Measurements from ENCODE around the gene UBE2L5.
A peak's percentile ranks its signal among the peaks of the same experiment; 100 is the strongest.

Gene UBE2L5

GRCh38 chr13:30422054-30422839, at the start of gene UBE2L5:
Gene UBE2L5, plus strand, starts transcription at chr13:30422493. Its CDS starts 5,498 bp downstream, at chr13:30427991.
- peak; percentile 72 for DNase-seq

DNA sequence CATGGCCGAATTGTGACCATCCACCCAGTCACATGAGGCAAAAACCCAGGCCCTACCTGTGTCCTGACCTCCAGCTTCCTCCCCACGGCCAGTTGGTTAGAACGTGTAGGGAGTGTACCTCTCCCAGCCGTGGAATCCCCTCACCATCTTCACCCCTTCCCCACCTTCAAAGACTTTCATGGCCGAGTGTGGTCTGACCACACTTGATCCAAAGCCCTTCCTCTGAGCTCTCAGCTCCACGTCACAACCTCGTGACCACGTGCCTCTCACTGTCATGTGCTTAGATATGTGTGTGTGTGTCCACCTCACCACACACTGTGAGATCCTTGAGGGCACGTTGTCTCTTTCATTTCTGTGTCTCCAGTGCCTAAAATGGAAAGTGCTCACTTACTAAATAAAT, 48.6 kb upstream of the UBE2L5 start:
- no peak for DNase-seq

- peak; percentile 57 for DNase-seq
Measured at GRCh38 chr13:30375265-30375835, 46.9 kb upstream of the UBE2L5 start.

GRCh38 chr13:30376426-30377311, 45.6 kb upstream of the UBE2L5 start:
- DNase-seq: peak; percentile 44

- DNase-seq: no peak
Measured at GRCh38 chr13:30377312-30377685, 45.0 kb upstream of the UBE2L5 start.

- no peak for DNase-seq
Measured at GRCh38 chr13:30378191-30378590, 44.1 kb upstream of the UBE2L5 start.

DNA sequence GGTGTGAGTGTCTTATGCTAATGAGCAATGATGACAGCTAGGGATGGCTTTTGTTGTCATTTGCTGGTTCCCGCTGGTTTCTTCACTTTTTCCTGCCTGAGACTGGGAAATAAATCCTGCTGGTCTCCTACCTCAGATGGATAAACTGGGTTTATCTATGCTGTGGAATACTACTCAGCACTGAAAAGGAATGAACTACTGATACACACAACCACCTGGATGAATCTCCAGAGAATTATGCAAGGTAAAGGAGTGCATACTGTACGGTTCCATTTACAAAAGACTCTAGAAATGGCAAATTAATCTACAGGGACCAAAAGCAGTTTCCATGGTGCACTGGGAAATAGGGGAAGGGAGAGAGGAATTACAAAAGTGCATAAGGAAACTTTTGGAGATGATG, 41.2 kb upstream of the UBE2L5 start:
- DNase-seq: no peak

GRCh38 chr13:30382836-30383525, 39.3 kb upstream of the UBE2L5 start:
- no peak for DNase-seq

GRCh38 chr13:30388406-30389283, 33.6 kb upstream of the UBE2L5 start:
- DNase-seq: no peak

DNA sequence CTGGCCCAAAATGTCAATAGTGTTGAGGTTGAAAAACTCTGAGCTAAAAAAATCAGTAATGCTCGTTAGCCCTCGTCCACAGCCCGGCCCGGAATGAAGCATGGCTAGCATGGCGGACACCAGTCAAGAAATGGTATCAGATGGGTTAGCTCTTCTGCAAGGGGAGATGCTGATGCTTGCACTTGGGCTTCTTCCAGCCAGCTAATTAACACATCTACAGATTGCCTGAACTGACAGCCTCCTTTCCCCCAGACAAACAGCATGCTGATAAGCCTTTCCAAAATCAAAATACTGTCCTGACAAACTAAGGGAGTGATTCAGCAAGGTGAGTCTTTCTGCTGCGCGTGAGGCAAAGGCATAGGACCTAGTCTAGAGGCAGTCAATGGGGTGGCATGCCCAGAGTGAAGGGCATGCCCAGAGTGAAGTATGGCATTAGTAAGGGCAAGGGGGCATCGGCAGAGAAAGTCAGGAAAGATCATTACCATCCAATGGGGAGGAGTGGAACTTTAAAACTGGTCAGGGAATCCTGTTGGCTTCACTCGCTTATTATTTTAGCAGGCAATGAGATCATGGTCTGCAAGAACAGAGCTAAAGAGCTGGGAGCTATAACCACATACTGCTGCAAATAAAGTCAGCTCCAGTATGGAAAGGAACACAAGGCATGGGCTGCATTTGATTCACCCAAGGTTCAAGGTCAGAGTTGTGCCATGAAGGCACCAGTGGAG, 30.2 kb upstream of the UBE2L5 start:
- no peak for DNase-seq

DNA sequence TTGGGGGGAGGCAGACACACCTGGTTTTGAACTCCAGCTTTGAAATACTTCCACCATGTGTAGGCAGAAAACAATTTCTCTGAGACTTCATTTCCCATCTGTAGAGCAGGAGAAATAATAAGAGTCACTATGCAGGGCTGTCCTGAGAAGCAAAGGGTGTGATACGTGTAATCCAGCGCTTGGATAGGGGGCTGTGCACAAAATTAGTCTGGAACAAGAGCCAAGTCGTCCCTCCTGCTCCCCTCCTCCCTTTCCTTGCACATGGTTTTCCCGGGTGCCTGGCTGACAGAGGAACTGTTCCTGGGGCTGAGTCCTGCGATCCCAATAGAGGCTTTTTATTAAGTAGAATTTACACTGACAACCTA, 29.6 kb upstream of the UBE2L5 start:
- no peak for DNase-seq

DNA sequence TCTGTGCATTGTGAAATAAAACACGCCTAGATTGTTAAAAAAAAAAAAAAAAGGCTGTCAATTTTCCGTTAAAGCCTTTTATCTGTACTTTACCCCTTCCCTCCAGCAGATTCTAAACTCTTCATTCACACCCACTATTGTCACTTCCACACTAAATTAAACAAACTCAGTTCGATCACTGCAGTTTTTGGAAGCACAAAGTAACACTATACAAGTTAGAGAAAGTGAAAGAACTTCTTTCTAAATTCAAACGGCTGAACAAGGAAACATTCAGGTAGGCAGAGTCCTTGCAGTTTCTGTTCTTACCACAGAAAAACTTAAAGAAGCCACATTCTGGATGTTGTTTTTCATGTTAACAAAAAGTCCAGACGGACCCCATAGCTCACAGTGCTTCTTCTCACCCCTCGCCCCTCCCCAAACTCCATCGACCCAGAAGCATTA, 27.5 kb upstream of the UBE2L5 start:
- DNase-seq: no peak

DNA sequence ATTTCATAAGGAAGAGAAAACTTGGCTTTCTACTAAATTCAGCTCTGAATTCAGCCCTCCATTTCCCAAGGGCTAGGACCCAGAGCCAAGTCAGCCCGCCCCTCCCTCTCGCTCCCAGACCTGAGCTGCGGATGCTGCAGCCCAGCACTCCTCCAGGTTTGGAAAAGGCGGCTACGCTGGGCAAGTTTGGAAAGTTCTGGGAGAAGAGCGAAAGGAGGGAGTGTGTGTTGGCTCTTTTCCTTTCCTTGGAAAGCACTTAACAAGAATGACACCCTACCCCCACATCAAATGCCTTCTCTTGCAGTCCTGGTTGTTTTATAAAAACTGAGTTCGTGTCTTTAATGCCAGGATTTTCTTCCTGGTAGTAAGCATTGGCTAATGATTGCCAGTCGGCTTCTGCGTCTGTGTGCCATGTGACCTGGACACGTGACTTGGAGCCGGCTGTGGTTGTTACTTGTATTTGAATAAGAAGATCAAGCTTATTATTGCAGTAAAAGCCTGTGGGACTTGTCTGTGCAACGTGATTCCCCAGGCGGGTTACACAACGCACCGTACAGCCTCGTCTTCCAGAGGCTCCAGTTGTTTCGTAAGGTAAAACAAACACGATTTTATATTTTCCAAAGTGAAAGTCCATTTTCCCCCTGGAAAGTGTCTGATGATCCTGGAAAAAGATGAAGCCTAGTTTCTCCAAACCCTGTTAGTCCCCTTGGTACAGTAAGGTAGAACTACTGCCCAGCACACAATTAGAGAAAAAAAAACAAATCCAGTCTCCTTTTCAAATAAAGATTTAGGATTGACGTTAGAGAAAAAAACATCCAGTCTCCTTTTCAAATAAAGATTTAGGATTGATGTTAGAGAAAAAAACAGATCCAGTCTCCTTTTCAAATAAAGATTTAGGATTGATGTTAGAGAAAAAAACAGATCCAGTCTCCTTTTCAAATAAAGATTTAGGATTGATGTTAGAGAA, 26.8 kb upstream of the UBE2L5 start:
- DNase-seq: peak; percentile 70

- no peak for DNase-seq
Measured at GRCh38 chr13:30396434-30397075, 25.7 kb upstream of the UBE2L5 start.

DNA sequence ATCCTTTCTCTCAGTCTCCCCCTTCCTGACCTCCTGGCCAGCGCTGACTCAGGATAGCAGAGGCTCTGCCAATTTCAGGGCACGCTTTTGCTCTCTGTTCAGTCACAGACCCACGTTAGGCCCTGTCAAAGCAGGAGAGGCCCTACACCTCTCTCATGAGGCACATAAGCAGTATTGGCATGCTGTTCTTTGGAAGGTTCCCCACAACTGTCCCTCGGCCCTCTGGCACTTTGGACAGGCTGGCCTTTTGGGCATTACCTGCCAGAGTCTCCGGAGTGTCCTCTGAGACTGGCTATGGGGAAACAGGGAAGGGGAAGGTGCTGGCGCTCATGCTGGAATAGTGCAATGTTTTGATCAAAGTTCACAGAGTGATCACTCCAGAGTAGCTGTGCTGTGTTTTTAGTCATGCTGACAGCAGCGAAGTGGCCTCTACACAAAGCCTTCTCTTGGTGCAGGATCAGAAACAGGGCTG, 23.7 kb upstream of the UBE2L5 start:
- DNase-seq: no peak

DNA sequence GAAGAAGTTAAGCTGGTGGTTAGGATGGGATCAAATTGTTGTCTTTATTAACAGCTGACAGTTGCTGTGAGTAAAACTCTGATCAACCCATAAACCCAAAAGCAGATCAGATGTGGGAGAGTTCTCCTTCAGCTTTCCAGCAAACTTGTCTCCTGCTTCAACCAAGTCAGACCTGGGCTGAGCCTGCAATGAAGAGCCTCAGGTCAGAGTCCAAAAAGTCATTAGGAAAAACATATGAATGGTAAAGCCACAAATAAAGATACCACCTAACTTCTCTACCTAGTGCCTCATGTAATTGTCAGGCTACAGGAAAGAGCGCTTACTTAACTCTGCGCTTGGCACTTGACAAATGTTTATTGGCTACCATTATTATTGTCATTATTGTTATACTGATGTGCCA, 21.9 kb upstream of the UBE2L5 start:
- no peak for DNase-seq

DNA sequence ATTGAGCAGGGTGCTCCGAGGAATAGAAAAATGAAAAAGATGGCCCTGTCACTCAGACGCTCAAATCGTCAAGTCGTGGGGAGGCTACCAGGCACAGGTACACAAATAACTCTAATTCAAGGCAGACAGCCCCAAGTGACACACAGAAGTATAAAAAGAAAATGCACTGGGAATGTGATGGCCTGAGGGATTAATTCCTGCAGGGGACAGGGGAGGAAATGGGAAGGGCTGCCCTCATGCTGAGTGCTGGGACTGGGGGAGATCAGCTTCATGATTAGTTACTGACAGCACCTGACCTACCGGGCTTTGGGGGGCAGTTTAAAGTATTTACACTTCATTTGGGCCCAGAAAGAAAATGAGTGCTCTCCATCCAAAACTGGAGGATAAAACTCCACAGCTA, 20.9 kb upstream of the UBE2L5 start:
- DNase-seq: no peak

GRCh38 chr13:30403456-30403855, 18.8 kb upstream of the UBE2L5 start:
- no peak for DNase-seq

GRCh38 chr13:30404207-30404606, 18.1 kb upstream of the UBE2L5 start:
- DNase-seq: no peak
